H1 (cell line): ENCODE results near the gene PTBP1. TPM values are rescaled to one million over a fixed set of nuclear protein-coding genes. Genes with fewer than 3 reads are reported as not detected.

Experiments
- ASH2L ChIP-seq: fragments of 200-600, 300-600 bp; sonication (generic); IDR thresholded peaks from one replicate; pipeline ENCODE4 v1.7.1; 2017; ENCODE audit warnings: low read length
- BCL11A ChIP-seq, 2 experiments: IDR thresholded peaks; one replicate each; pipeline ENCODE4 v1.6.1; 2011; ENCODE audit warnings: low read depth in 2 of 2, low read length in 2 of 2, mild to moderate bottlenecking in 2 of 2
- BRCA1 ChIP-seq: IDR thresholded peaks from 2 replicates; pipeline ENCODE4 v1.6.1; 2012; ENCODE audit warnings: low read depth, low read length, improper control_type of control experiment
- GABPA ChIP-seq: IDR thresholded peaks from 2 replicates; pipeline ENCODE4 v1.6.1; 2011; ENCODE audit warnings: mild to moderate bottlenecking, low read length, moderate library complexity, borderline replicate concordance; ENCODE audit not compliant: insufficient read depth
- JUN ChIP-seq: IDR thresholded peaks from 2 replicates; pipeline ENCODE4 v1.6.1; 2011; ENCODE audit warnings: low read depth, mild to moderate bottlenecking, improper control_type of control experiment, low read length
- RBBP5 ChIP-seq: IDR thresholded peaks from 2 replicates; pipeline ENCODE4 v1.7.1; 2012; ENCODE audit warnings: low read depth, mild to moderate bottlenecking, inconsistent platforms, low read length, moderate library complexity, borderline replicate concordance
- SAP30 ChIP-seq: fragments of 300-600 bp; sonication (generic); IDR thresholded peaks from 2 replicates; pipeline ENCODE4 v1.7.1; 2012; ENCODE audit warnings: low read length, moderate library complexity, mild to moderate bottlenecking, inconsistent platforms; ENCODE audit not compliant: insufficient read depth, insufficient replicate concordance
- SP4 ChIP-seq: IDR thresholded peaks from 2 replicates; pipeline ENCODE4 v1.6.1; 2012; ENCODE audit warnings: low read length, inconsistent platforms
- SRF ChIP-seq: IDR thresholded peaks from 2 replicates; pipeline ENCODE4 v1.6.1; 2011; ENCODE audit warnings: mild to moderate bottlenecking, low read depth, low read length, moderate library complexity
- TEAD4 ChIP-seq: IDR thresholded peaks from 2 replicates; pipeline ENCODE4 v1.6.1; 2012; ENCODE audit warnings: low read depth, low read length, inconsistent platforms, mixed read lengths
- YY1 ChIP-seq: IDR thresholded peaks from 2 replicates; pipeline ENCODE4 v1.6.1; 2011; ENCODE audit warnings: low read depth, mild to moderate bottlenecking, low read length
- polyA plus RNA-seq, 7 experiments: library from polyadenylated mRNA; depleted of rRNA in 3 of 7; stranded (reverse) in 5 of 7; unstranded in 2 of 7; fragments of >200 nt in 5 of 7; fragments of 200-250 nt in 2 of 7; gene quantifications; 1 replicate in 5 of 7; 2 replicates in 1 of 7; 4 replicates in 1 of 7; pipeline versions ENCODE4 v1.2.1 to v1.2.3, GENCODE V29; 2011 to 2013; ENCODE audit warnings: missing spikeins in 2 of 7, mixed read lengths in 2 of 7
- total RNA-seq: library from RNA; stranded (reverse); fragmentation: NEBNext Ultra II Directional; extraction: Animal tissue kit (Norgen Biotek cat#: 25700); gene quantifications from 2 replicates; pipeline ENCODE4 v1.2.1, GENCODE V29; 2021
- TF ChIP-seq, protein P1 (sequence below): IDR thresholded peaks from 2 replicates; pipeline ENCODE4 v1.6.1; 2011; ENCODE audit warnings: low read length, improper control_type of control experiment
- TF ChIP-seq, protein P2 (sequence below), 3 experiments: IDR thresholded peaks; 1 replicate in 2 of 3; 2 replicates in 1 of 3; pipeline versions ENCODE4 v1.5.1 to v1.6.1; 2011; ENCODE audit warnings: low read length in 3 of 3, mild to moderate bottlenecking in 3 of 3, inconsistent platforms in 2 of 3, low read depth in 1 of 3, moderate library complexity in 1 of 3; ENCODE audit not compliant: insufficient read depth in 1 of 3; ENCODE audit errors: control extremely low read depth in 1 of 3

PTBP1 gene
- total and polyA plus RNA-seq, 2 of the 8 experiments (the other 6 are each of a cell fraction or from before 2014, with no cell fraction given), result 528 to 888 TPM

DNA sequence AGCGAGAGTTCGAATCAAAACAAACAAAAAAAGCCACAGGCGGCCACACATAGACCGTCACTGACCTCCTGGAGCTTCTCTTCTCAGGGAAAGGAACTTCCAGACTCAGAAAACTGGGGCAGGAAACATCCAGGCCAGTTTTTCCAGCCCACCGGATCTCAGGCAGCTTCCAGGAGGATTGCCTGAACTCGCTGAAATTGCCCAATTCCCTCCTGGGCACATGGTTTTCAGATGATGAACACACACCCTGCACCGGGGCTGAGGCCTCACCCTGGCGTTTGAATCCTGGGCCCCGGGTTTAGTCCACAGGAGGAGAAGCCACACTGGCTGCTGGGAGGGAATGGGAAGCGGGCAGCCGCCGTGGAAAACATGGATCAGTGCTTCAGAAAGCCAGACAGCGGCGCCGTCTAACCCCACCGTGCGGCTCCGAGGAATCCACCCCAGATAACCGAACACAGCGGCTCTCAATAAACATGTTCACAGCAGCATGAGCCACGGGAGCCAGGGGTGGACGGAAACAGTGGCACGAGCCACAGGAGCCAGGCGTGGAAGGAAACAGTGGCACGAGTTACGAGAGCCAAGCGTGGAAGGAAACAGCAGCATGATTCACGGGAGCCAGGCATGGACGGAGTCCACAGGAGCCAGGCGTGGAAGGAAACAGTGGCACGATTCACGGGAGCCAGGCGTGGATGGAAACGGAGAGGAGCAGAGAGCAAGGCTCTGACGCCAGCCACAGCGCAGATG lies 18.2 kb upstream of the PTBP1 start (continued):
- TF ChIP-seq, protein P1, sequence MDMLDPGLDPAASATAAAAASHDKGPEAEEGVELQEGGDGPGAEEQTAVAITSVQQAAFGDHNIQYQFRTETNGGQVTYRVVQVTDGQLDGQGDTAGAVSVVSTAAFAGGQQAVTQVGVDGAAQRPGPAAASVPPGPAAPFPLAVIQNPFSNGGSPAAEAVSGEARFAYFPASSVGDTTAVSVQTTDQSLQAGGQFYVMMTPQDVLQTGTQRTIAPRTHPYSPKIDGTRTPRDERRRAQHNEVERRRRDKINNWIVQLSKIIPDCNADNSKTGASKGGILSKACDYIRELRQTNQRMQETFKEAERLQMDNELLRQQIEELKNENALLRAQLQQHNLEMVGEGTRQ, result no peak
- TF ChIP-seq GABPA (no peak), RBBP5 (no peak), SRF (no peak), ASH2L (no peak), SAP30 (no peak), SP4 (no peak), JUN (no peak), BCL11A (IDR thresholded peaks at IDR 0.05; ENCODE audit: low read depth in 2 of 2, low read length in 2 of 2) (no peak), BRCA1 (no peak), YY1 (no peak), TEAD4 (no peak)
- TF ChIP-seq, protein P2, sequence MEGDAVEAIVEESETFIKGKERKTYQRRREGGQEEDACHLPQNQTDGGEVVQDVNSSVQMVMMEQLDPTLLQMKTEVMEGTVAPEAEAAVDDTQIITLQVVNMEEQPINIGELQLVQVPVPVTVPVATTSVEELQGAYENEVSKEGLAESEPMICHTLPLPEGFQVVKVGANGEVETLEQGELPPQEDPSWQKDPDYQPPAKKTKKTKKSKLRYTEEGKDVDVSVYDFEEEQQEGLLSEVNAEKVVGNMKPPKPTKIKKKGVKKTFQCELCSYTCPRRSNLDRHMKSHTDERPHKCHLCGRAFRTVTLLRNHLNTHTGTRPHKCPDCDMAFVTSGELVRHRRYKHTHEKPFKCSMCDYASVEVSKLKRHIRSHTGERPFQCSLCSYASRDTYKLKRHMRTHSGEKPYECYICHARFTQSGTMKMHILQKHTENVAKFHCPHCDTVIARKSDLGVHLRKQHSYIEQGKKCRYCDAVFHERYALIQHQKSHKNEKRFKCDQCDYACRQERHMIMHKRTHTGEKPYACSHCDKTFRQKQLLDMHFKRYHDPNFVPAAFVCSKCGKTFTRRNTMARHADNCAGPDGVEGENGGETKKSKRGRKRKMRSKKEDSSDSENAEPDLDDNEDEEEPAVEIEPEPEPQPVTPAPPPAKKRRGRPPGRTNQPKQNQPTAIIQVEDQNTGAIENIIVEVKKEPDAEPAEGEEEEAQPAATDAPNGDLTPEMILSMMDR (IDR thresholded peaks at IDR 0.05; ENCODE audit: control extremely low read depth in 1 of 3, insufficient read depth in 1 of 3, low read depth in 1 of 3, low read length in 3 of 3), result no peak
